ENCODE results near the gene SYCP2. TPM values are rescaled to one million over a fixed set of nuclear protein-coding genes. Genes with fewer than 3 reads are reported as not detected.

Gene SYCP2
- total RNA-seq, 2 donors from 2014 or later = 5.0 to 11.9 TPM

DNA sequence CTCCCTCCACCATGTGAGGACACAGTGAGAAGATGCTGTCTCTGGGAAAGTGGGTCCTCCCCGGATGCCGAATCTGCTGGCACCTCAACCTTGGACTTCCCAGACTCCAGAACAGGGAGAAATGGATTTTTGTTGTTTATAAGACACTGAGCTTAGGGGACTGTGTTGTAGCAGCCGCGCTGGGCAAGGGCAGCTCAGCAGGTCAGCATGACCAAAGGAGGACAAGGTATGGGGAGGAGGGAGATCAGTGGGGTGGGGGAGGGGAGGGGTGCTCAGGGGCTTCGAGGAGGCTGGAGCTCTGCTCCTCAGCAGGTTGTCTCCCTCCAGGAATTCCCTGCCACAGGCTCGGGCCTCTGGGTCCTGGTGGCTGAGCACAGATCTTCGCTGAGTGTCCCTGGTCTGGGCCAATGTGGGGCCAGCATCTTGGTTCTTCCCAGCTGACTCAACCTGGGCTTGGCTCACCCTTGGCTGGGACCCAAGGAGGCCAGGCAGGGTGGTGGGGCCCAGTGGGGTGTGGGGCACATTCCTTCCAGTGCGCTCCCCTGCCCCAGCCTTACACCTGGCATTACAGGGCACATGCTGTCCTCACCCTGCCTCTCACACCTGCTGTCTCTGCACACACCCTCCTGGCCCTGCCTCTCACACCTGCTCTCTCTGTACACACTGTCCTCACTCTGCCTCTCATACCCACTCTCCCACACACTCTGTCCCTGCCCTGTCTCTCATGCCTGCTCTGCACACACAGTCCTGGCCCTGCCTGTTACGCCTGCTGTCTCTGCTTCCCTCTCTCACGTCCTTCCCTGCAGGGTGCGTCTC lies 107.3 kb downstream of the SYCP2 start:
- H3K4me3 Mint-ChIP-seq = no peak overlapping the region
- H3K4me1 Mint-ChIP-seq (ENCODE audit: low read depth) = no peaks in the 10 kb centered on the region
- no peaks in the 10 kb centered on the region for H3K36me3 Mint-ChIP-seq (ENCODE audit: insufficient read depth in 2 of 2)
- peaks cover 8% of the 10 kb centered on the region for H3K27me3 Mint-ChIP-seq (ENCODE audit: low read depth)
- ATAC-seq (replicated peaks in 1 of 2) (no peak), DNase-seq (no peak)
- H3K9me3 Mint-ChIP-seq = no peaks in the 10 kb centered on the region
- H3K27ac Mint-ChIP-seq = no peak overlapping the region

- Mint-ChIP-seq H3K9me3 (no peaks in the 10 kb centered on the region), H3K4me1 (ENCODE audit: low read depth) (no peaks in the 10 kb centered on the region), H3K27ac (no peak overlapping the region), H3K4me3 (no peak overlapping the region), H3K36me3 (ENCODE audit: insufficient read depth in 2 of 2) (no peaks in the 10 kb centered on the region), H3K27me3 (ENCODE audit: low read depth) (peaks cover 10% of the 10 kb centered on the region)
- ATAC-seq (replicated peaks in 1 of 2) (no peak), DNase-seq (no peak)
These were observed 107.9 kb downstream of the SYCP2 start for GRCh38 chr20:59825563-59825920.

- H3K9me3 Mint-ChIP-seq = no peaks in the 10 kb centered on the region
- no peak for ATAC-seq (replicated peaks in 1 of 2)
- H3K27ac Mint-ChIP-seq = no peak overlapping the region
- peaks cover 6% of the 10 kb centered on the region for H3K27me3 Mint-ChIP-seq (ENCODE audit: low read depth)
- no peak for DNase-seq
- H3K36me3 Mint-ChIP-seq (ENCODE audit: insufficient read depth in 2 of 2) = no peaks in the 10 kb centered on the region
- H3K4me1 Mint-ChIP-seq (ENCODE audit: low read depth) = no peaks in the 10 kb centered on the region
- H3K4me3 Mint-ChIP-seq = no peak overlapping the region
These were observed 108.5 kb downstream of the SYCP2 start for GRCh38 chr20:59824711-59825562.

GRCh38 chr20:59823491-59824259 lies 109.8 kb downstream of the SYCP2 start:
- Mint-ChIP-seq H3K27ac (no peak overlapping the region), H3K27me3 (ENCODE audit: low read depth) (peaks cover 4% of the 10 kb centered on the region), H3K4me1 (ENCODE audit: low read depth) (no peaks in the 10 kb centered on the region), H3K36me3 (ENCODE audit: insufficient read depth in 2 of 2) (no peaks in the 10 kb centered on the region), H3K4me3 (no peak overlapping the region), H3K9me3 (no peaks in the 10 kb centered on the region)
- ATAC-seq (replicated peaks in 1 of 2) (no peak), DNase-seq (no peak)

- H3K4me3 Mint-ChIP-seq = no peak overlapping the region
- no peaks in the 10 kb centered on the region for H3K4me1 Mint-ChIP-seq (ENCODE audit: low read depth)
- no peaks in the 10 kb centered on the region for H3K36me3 Mint-ChIP-seq (ENCODE audit: insufficient read depth in 2 of 2)
- no peaks in the 10 kb centered on the region for H3K9me3 Mint-ChIP-seq
- peaks cover 4% of the 10 kb centered on the region for H3K27me3 Mint-ChIP-seq (ENCODE audit: low read depth)
- H3K27ac Mint-ChIP-seq = no peak overlapping the region
- DNase-seq = no peak
- no peak for ATAC-seq (replicated peaks in 1 of 2)
These were observed 110.4 kb downstream of the SYCP2 start for GRCh38 chr20:59823030-59823423.

- DNase-seq (no peak), ATAC-seq (replicated peaks in 1 of 2) (no peak)
- H3K4me3 Mint-ChIP-seq = no peak overlapping the region
- no peaks in the 10 kb centered on the region for H3K9me3 Mint-ChIP-seq
- peaks cover 4% of the 10 kb centered on the region for H3K27me3 Mint-ChIP-seq (ENCODE audit: low read depth)
- no peaks in the 10 kb centered on the region for H3K4me1 Mint-ChIP-seq (ENCODE audit: low read depth)
- no peak overlapping the region for H3K27ac Mint-ChIP-seq
- H3K36me3 Mint-ChIP-seq (ENCODE audit: insufficient read depth in 2 of 2) = no peaks in the 10 kb centered on the region
These were observed 111.0 kb downstream of the SYCP2 start for GRCh38 chr20:59822291-59823029.

- DNase-seq (no peak), ATAC-seq (replicated peaks in 1 of 2) (no peak)
- Mint-ChIP-seq H3K4me1 (ENCODE audit: low read depth) (no peaks in the 10 kb centered on the region), H3K27me3 (ENCODE audit: low read depth) (peaks cover 4% of the 10 kb centered on the region), H3K9me3 (no peaks in the 10 kb centered on the region), H3K4me3 (no peak overlapping the region), H3K36me3 (ENCODE audit: insufficient read depth in 2 of 2) (no peaks in the 10 kb centered on the region), H3K27ac (no peak overlapping the region)
These were observed 111.6 kb downstream of the SYCP2 start for GRCh38 chr20:59821788-59822187.

- no peaks in the 10 kb centered on the region for H3K36me3 Mint-ChIP-seq (ENCODE audit: insufficient read depth in 2 of 2)
- no peak overlapping the region for H3K4me3 Mint-ChIP-seq
- no peak overlapping the region for H3K27ac Mint-ChIP-seq
- no peaks in the 10 kb centered on the region for H3K4me1 Mint-ChIP-seq (ENCODE audit: low read depth)
- no peak for DNase-seq
- H3K9me3 Mint-ChIP-seq = no peaks in the 10 kb centered on the region
- no peak for ATAC-seq (replicated peaks in 1 of 2)
- peaks cover 4% of the 10 kb centered on the region for H3K27me3 Mint-ChIP-seq (ENCODE audit: low read depth)
These were observed 112.2 kb downstream of the SYCP2 start for GRCh38 chr20:59821201-59821600.

DNA sequence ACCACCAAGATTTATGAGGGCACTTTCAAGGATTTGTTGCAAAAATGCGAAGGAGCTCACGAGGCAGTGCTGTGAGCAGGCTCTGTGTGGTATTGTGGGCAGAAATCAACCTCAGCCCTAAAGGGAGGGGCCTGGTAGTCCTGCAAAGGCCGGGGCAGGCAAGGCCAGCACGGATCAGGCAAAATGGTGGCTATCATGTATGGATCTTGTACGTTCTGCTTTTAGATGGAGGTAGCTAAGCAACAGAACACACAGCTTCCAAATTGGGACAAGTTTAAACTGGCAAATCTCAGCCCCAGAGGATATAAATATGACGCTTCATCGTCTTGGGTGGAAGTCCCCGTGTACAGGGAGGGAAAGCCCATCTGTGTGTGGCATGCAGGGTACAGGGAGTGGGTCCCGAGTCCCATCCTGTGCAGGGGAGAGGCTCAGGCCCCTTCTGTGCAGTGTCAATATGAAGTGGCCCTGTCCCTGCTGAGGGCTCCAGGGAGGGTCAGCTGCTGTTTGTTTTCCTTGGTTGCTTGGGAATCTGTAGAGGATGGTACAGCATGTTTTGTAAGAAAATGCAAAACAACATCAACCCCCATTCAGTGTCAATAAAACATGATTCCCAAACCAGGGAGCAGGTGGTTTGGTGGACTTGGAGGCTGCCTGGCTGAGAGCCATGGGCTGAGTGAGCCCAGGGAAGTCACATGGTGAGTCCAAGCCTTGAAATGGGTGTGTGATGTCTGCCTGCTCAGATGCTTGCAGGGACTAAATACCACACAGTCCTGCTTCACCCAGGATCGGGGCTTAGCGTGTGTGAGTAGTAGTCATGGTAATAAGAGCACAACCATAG lies 113.0 kb downstream of the SYCP2 start:
- Mint-ChIP-seq H3K36me3 (ENCODE audit: insufficient read depth in 2 of 2) (no peaks in the 10 kb centered on the region), H3K9me3 (no peaks in the 10 kb centered on the region), H3K27ac (no peak overlapping the region), H3K27me3 (ENCODE audit: low read depth) (peaks cover 4% of the 10 kb centered on the region), H3K4me3 (no peak overlapping the region), H3K4me1 (ENCODE audit: low read depth) (no peaks in the 10 kb centered on the region)
- ATAC-seq (replicated peaks in 1 of 2) (no peak), DNase-seq (no peak)

- no peaks in the 10 kb centered on the region for H3K36me3 Mint-ChIP-seq (ENCODE audit: insufficient read depth in 2 of 2)
- H3K9me3 Mint-ChIP-seq = no peaks in the 10 kb centered on the region
- ATAC-seq (replicated peaks in 1 of 2) (no peak), DNase-seq (no peak)
- peaks cover 4% of the 10 kb centered on the region for H3K27me3 Mint-ChIP-seq (ENCODE audit: low read depth)
- H3K4me1 Mint-ChIP-seq (ENCODE audit: low read depth) = no peaks in the 10 kb centered on the region
- no peak overlapping the region for H3K27ac Mint-ChIP-seq
- H3K4me3 Mint-ChIP-seq = no peak overlapping the region
These were observed 113.8 kb downstream of the SYCP2 start for GRCh38 chr20:59819496-59820203.

- Mint-ChIP-seq H3K4me3 (no peak overlapping the region), H3K27ac (no peak overlapping the region), H3K4me1 (ENCODE audit: low read depth) (no peaks in the 10 kb centered on the region), H3K36me3 (ENCODE audit: insufficient read depth in 2 of 2) (no peaks in the 10 kb centered on the region), H3K27me3 (ENCODE audit: low read depth) (peaks cover 4% of the 10 kb centered on the region), H3K9me3 (no peaks in the 10 kb centered on the region)
- DNase-seq = no peak
- no peak for ATAC-seq (replicated peaks in 1 of 2)
These were observed 114.5 kb downstream of the SYCP2 start for GRCh38 chr20:59818911-59819310.

All from activated T-cell treated with anti-CD3 and anti-CD28 coated beads, Interleukin-2, amount 50 U/mL, for 72 hours (primary cell).